GM19239 (cell line): ENCODE data around the gene UBAC1.
"Not testable (repeated sequence)": the region's sequence is repeated elsewhere in the genome, so short reads cannot be mapped to it uniquely, and the experiment has no call there.

Experiments used
- DNase-seq: peaks from one replicate; pipeline ENCODE4 v3.0.0; 2011; ENCODE audit warnings: low spot score; ENCODE audit not compliant: insufficient read length
- FAIRE-seq: peaks from 2 replicates; lab custom pipeline; 2011; peaks lifted over from hg19 to GRCh38; lab: Jason Lieb, UNC

UBAC1 gene

GRCh38 chr9:135980926-135981630, 19.9 kb upstream of the UBAC1 start:
- FAIRE-seq (no peak), DNase-seq (no peak)

- DNase-seq (no peak), FAIRE-seq (no peak)
Measured at GRCh38 chr9:135979547-135980166, 18.5 kb upstream of the UBAC1 start.

GRCh38 chr9:135978642-135979546, 17.7 kb upstream of the UBAC1 start:
- FAIRE-seq: no peak
- DNase-seq: no peak

- no peak for FAIRE-seq
- no peak for DNase-seq
Measured at GRCh38 chr9:135976944-135977343, 15.8 kb upstream of the UBAC1 start.

- DNase-seq (no peak), FAIRE-seq (no peak)
Measured at GRCh38 chr9:135976531-135976930, 15.4 kb upstream of the UBAC1 start.

- no peak for DNase-seq
- FAIRE-seq: no peak
Measured at GRCh38 chr9:135975834-135976233, 14.7 kb upstream of the UBAC1 start.

GRCh38 chr9:135974220-135974573, 13.0 kb upstream of the UBAC1 start:
- no peak for DNase-seq
- no peak for FAIRE-seq

GRCh38 chr9:135973277-135974219, 12.4 kb upstream of the UBAC1 start:
- DNase-seq (no peak), FAIRE-seq (no peak)

- DNase-seq (no peak), FAIRE-seq (no peak)
Measured at GRCh38 chr9:135971892-135972291, 10.7 kb upstream of the UBAC1 start.

- FAIRE-seq: no peak
- no peak for DNase-seq
Measured at GRCh38 chr9:135971111-135971766, 10.1 kb upstream of the UBAC1 start.

GRCh38 chr9:135970128-135970815, 9.1 kb upstream of the UBAC1 start:
- no peak for FAIRE-seq

GRCh38 chr9:135969064-135969683, 8.0 kb upstream of the UBAC1 start:
- DNase-seq (no peak), FAIRE-seq (no peak)

More at GRCh38 chr9:135970128-135970815, 9.1 kb upstream of the UBAC1 start:
- DNase-seq: no peak

GRCh38 chr9:135968601-135969000, 7.4 kb upstream of the UBAC1 start:
- FAIRE-seq (no peak), DNase-seq (no peak)

- FAIRE-seq (no peak), DNase-seq (no peak)
Measured at GRCh38 chr9:135968083-135968476, 6.9 kb upstream of the UBAC1 start.

GRCh38 chr9:135966916-135967260, 5.7 kb upstream of the UBAC1 start:
- not testable (repeated sequence) for FAIRE-seq

GRCh38 chr9:135965124-135965756, 4.1 kb upstream of the UBAC1 start:
- FAIRE-seq: no peak

More at GRCh38 chr9:135966916-135967260, 5.7 kb upstream of the UBAC1 start:
- DNase-seq: not testable (repeated sequence)

GRCh38 chr9:135963938-135964337, 2.8 kb upstream of the UBAC1 start:
- DNase-seq (no peak), FAIRE-seq (no peak)

More at GRCh38 chr9:135965124-135965756, 4.1 kb upstream of the UBAC1 start:
- DNase-seq: no peak

- FAIRE-seq: no peak
- DNase-seq: no peak
Measured at GRCh38 chr9:135963338-135963737, 2.2 kb upstream of the UBAC1 start.
